GM21717 (cell line): ENCODE results near the gene SERGEF.

ENCODE experiments used
- ATAC-seq: cut with Tn5 transposase; IDR thresholded peaks from one replicate; pipeline ENCODE4 v1.9.1; 2021; ENCODE audit warnings: mild to moderate bottlenecking, moderate library complexity; ENCODE audit not compliant: unreplicated experiment

The SERGEF gene

DNA sequence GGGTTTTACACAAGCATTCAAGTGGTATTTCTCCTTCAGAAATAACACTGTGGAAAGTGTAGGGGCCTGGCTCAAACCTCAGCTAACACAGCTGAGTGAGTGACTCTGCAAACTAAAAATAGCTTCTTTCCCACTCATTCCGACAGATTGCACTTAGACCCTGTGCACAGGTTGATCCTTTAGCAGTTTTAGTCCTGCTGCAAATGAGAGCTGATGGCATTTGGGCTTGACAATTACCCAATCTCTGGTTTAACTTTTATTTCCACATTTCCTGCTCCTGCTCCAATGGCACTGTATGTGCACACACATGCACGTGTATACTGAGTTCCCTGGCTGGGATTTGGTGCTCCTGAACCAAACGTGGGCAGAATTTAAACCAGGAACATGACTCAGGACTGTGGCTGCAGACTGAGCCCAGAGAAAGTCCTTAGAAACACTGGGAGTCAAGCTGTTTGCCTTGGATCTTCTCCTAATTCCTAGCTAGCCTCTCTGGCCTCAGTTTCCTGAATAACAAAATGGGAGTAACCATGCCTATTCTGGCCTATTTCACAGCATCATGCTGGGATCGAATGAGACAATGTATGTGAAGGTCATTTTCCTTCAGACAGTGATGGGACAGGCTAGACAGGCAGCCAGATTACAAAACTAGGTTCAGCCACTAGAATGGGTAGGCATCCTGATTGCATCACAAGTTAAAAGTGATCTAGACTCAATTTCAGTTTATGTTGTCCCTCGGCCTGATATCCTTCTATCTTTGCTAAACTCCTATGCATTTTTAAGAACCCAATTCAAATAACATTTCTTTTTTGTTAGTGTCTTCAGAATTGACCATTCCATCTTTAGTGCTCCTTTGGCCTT lies 58.2 kb downstream of the SERGEF start:
- ATAC-seq, result no peak

DNA sequence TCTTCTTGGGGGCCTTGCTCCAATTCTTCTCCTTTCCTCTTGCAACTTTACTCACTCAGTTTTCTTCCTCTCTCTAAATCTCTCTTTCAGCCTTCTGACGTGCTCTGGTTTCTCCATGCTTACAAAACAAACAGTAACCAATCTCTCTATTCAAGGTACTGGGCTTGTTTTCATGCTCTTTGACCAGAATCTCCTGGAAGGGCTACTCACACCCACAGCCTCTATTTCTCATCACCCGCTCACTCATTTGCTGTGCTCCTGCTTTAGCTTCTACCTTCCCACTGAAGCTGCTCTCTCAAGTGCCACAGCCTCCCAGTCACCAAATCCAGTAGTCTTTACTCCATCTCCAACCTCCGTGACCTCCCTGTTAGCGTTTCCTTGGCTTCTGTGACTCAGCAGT lies 60.4 kb downstream of the SERGEF start:
- no peak for ATAC-seq

DNA sequence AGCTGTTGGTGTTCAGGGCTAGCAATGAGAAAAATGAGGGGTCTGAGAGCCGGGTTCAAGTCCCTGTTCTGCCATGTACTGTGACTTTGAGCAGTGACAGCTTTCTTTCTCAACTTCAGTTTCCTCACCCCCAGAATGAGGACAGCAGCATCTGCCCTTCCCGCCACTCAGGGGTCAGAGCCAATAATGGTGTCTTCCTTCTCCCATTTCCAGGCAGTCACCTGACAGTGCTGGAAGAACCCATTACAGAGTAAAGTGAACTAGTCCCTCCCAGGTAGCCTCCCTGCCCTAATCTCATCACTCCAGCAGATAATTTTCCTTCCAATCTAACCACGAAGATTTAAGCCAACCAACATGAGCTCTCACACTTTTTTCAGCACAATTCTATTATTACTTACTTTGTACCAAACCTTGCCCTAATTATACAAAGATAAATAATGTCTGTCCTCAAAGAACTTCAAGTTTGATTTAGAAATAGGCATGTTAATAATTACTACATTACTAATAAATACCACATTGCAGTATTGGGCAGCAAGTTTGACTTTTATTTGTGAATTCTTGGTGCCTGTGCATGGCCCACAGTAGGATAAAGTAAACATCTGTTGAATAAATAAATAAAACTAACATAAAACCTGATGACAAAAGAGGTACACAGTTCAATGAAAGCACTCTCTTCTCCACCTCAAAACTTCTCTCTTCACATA lies 61.0 kb downstream of the SERGEF start:
- ATAC-seq, result no peak

GRCh38 chr11:17950644-17951043 lies 62.2 kb downstream of the SERGEF start:
- no peak for ATAC-seq

GRCh38 chr11:17948296-17948695 lies 64.6 kb downstream of the SERGEF start:
- ATAC-seq, result no peak

GRCh38 chr11:17939542-17939941 lies 73.3 kb downstream of the SERGEF start:
- no peak for ATAC-seq

DNA sequence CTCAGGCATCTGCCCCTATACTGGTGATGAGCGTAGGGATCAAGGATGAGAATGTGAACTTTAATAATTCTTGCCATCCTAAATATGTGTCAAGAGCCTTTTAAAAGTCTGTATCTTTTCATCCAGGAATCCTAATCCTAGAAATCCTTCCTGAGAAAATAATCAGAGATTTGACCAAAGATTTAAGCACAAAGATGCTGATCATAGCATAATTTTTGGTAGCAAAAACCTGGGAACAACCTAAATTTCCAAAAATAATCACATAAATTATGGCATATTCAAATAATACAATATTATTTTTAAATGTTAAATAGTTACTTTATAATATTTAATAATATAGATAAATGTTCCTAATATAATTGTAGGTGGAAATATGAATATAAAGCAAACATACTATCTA lies 76.1 kb downstream of the SERGEF start:
- ATAC-seq, result no peak

- no peak for ATAC-seq
Measured at GRCh38 chr11:17934194-17934593, 78.7 kb downstream of the SERGEF start.

GRCh38 chr11:17933708-17934107 lies 79.1 kb downstream of the SERGEF start:
- no peak for ATAC-seq

GRCh38 chr11:17932472-17932871 lies 80.4 kb downstream of the SERGEF start:
- ATAC-seq, result no peak

- ATAC-seq, result no peak
Measured at GRCh38 chr11:17931595-17931994, 81.3 kb downstream of the SERGEF start.

DNA sequence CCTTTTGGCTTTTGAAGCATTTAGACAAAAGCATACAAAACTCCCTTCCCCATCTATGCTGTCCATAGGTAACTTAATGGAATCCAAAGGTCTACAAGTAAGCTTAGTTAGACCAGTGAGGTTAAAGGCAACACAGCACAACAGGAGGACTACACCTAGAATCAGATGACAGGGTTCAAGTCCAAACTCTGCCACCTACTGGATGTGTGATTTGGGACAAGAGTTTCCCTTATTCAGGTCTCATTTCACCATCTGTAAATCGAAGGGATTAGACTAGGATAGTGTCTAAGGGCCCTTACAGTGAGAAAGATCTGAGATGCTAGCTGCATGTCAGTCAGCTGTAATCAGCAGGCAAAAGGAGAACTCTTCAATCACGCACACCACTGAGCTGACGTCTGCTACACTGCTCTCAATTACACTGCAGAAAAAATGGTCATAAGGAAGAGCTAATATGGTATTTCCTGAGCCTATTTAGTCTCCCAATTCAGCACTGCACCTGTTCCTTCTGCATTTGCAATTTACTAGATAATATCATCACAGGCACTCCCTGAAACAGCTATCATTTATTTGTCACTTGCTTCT lies 82.2 kb downstream of the SERGEF start:
- no peak for ATAC-seq

- ATAC-seq, result no peak
Measured at GRCh38 chr11:17929171-17929570, 83.7 kb downstream of the SERGEF start.

DNA sequence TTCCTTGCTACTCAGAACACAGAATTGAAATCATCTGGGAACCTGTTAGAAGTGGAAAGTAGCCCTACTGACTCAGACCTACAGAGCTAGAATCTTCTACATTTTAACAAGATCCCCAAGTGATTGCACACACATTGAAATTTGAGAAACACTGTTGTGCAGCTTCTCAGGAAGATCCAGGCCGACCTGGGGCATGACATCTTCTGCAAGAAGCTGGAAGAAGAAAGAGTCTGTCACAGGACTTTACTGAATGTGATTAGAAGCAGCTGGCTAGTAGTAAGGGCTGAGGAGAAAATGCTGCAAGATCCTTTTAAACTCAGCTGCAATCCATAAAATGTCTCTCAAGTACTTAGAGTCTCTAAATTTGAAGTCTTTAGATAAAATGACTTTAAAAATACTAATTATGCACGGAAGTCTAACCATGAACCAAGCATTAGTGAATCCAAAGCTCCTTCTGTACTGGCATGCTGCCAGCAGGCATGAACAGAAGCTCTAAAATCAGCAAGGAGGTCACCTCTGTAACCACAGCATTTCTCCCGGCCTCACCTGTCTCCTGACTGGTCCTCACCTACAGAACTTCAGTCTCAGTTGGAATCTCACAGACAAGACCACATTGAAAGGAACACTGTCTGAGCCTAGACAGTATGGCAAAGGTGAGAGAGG lies 85.0 kb downstream of the SERGEF start:
- no peak for ATAC-seq

- ATAC-seq, result no peak
Measured at GRCh38 chr11:17927041-17927440, 85.8 kb downstream of the SERGEF start.

- ATAC-seq, result no peak
Measured at GRCh38 chr11:17924713-17925112, 88.1 kb downstream of the SERGEF start.

DNA sequence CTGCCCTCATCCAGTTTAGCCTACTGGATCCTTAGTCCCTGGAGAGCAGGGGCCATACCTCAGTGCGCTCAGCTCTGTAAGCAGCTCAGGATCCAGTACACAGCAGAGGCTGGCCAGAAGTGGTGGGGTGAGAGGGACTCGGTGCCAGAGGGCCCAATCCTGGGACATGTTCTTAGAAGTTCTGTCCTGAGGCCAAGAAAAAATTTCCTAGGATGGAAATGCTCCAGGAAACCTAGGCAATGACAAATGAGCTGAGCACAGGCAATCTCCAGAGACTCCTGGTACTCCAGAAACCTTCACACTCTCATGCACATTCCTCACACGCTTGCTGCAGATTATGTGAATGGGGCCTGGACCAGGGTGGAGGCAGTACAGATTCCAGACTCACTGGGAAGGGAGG lies 89.6 kb downstream of the SERGEF start:
- no peak for ATAC-seq

DNA sequence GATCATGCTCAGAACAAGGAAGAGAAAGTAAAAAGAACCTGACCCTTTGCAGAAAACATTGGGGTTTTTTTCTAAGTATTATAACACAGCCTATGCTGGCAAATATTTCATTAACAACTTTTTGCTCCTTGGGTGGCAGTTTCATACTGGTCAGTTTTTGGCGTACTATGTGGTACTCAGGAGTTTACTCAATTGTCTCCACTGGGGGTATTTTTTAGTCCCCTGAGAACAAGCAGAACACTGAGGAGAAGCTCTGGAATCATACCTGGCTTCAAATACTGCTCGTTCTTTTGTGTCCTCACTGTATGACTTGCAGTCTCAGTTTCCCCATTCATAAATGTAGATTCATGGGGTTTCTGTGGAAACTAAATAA lies 90.4 kb downstream of the SERGEF start:
- ATAC-seq, result no peak

GRCh38 chr11:17921659-17922415 lies 91.0 kb downstream of the SERGEF start:
- ATAC-seq, result no peak

DNA sequence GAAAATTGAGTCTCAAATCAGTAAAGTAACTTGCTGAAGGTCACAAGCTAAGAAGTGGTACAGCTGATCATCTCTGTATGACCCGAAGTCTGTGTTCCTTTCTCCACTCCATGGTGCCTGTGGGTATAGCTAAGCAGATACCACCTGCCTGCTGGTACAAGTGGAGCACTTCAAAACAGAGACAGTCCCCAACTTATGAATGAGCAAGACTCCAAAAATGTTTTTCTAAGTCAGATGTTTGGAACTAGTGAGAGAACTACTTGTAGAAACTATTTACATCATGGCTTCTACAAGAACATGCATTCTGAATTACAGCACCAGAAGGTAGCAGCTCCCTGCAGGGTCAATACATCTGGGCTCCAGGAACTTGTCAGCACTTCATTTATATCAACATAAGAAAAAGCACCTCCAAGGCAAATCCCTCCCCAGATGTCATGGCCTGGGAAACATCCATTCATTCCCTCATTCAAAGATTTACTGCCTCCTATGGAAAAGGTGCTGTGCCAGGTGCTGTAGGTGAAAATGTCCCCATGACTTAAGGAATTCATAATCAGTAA lies 94.7 kb downstream of the SERGEF start:
- ATAC-seq, result no peak
